ENCODE results near the gene LSM10.

DNA sequence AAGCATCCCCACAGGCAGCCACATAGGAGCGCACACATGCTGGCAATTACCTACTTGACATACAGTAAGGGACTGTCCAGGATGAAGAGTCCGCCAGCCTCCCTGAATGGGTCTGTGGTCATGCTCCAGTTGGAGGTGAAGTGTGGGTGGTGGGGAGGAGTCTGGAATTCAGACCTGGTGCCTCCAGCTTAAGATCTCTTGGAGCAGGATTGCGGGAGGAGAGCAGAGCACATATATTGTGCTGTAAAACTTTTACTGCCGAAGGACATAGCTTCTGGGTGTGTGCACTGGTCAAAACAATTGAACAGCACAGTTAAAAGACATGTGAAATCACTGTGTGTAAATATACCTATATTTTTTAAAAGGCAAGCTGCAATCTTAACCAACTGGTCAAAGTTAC lies 29.9 kb downstream of the LSM10 start:
- TF ChIP-seq CTCF (conservative IDR thresholded peaks at IDR 0.05): no peak
- TF ChIP-seq ZFX (IDR thresholded peaks at IDR 0.05): no peak
